ENCODE results near the gene NDE1.
A peak's percentile ranks its signal among the peaks of the same experiment; 100 is the strongest.
"Not testable (repeated sequence)": the region's sequence is repeated elsewhere in the genome, so short reads cannot be mapped to it uniquely, and the experiment has no call there.

Gene NDE1

DNA sequence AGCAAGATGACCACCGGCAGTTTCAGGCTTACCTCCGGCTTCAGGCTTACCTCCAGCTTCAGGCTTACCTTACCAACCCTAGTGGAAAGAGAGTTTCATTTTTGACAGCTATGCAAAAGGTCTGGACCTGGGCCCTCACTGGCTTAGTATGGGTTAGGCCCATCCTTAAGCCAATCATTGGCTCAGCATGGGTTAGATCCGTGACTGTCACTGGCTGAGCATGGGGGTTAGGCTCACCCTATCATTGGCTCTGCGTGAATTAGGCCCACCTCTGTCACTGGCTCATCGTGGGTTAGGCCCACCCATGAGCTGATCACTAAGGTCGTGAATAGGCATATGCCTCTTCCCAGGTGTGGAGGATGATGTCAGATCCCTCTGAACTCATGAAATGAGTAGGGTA, 8.1 kb downstream of the NDE1 start:
- Histone ChIP-seq H3K36me3 (ENCODE audit: control insufficient read depth, low read depth, low read length) (no peaks in the 10 kb centered on the region), H3K9ac (ENCODE audit: low read length) (no peak overlapping the region), H3K9me3 (ENCODE audit: control insufficient read depth, low read depth, low read length) (no peaks in the 10 kb centered on the region), H3K27ac (ENCODE audit: low read length) (no peak overlapping the region), H3K4me1 (ENCODE audit: control insufficient read depth, low read depth, low read length) (no peaks in the 10 kb centered on the region), H3K4me3 (ENCODE audit: low read length) (no peak overlapping the region), H3K27me3 (ENCODE audit: control insufficient read depth, insufficient read depth, low read length) (no peaks in the 10 kb centered on the region)

DNA sequence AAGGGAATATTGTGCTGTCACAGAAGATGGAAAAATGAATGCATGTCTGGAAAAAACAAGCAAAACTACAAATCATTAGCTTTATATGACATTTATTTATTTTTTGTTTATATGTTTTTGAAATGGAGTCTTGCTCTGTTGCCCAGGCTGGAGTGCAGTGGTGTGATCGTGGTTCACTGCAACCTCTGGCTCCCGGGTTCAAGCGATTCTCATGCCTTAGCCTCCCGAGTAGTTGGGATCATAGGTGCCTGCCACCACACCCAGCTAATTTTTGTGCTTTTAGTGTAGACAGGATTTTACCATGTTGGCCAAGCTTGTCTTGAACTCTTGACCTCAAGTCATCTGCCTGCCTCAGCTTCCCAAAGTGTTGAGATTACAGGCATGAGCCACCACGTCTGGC, 8.5 kb downstream of the NDE1 start:
- H3K4me3 ChIP-seq (ENCODE audit: low read length): no peak overlapping the region
- no peak overlapping the region for H3K27ac ChIP-seq (ENCODE audit: low read length)
- H3K27me3 ChIP-seq (ENCODE audit: control insufficient read depth, insufficient read depth, low read length): no peaks in the 10 kb centered on the region
- no peaks in the 10 kb centered on the region for H3K9me3 ChIP-seq (ENCODE audit: control insufficient read depth, low read depth, low read length)
- H3K36me3 ChIP-seq (ENCODE audit: control insufficient read depth, low read depth, low read length): no peaks in the 10 kb centered on the region
- H3K9ac ChIP-seq (ENCODE audit: low read length): no peak overlapping the region
- no peaks in the 10 kb centered on the region for H3K4me1 ChIP-seq (ENCODE audit: control insufficient read depth, low read depth, low read length)

DNA sequence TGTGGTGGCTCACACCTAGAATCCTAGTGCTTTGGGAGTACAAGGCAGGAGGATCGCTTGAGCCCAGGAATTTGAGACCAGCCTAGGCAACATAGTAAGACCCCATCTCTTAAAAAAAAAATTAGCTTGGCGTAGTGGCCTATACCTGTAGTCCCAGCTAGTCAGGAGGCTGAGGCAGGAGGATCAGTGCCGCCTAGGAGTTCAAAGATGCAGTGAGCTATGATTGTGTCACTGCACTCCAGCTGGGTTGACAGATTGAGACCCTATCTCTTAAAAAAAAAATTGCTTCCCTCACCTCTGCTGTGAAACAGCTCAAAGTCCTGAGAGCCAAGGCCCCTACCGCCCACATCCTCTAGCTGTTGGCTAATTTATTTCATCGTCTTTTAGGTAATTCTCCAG, 10.2 kb downstream of the NDE1 start:
- H3K27me3 ChIP-seq (ENCODE audit: control insufficient read depth, insufficient read depth, low read length): no peaks in the 10 kb centered on the region
- H3K27ac ChIP-seq (ENCODE audit: low read length): no peak overlapping the region
- no peak overlapping the region for H3K9ac ChIP-seq (ENCODE audit: low read length)
- no peaks in the 10 kb centered on the region for H3K9me3 ChIP-seq (ENCODE audit: control insufficient read depth, low read depth, low read length)
- H3K36me3 ChIP-seq (ENCODE audit: control insufficient read depth, low read depth, low read length): peaks cover 7% of the 10 kb centered on the region
- no peak overlapping the region for H3K4me3 ChIP-seq (ENCODE audit: low read length)
- no peaks in the 10 kb centered on the region for H3K4me1 ChIP-seq (ENCODE audit: control insufficient read depth, low read depth, low read length)

DNA sequence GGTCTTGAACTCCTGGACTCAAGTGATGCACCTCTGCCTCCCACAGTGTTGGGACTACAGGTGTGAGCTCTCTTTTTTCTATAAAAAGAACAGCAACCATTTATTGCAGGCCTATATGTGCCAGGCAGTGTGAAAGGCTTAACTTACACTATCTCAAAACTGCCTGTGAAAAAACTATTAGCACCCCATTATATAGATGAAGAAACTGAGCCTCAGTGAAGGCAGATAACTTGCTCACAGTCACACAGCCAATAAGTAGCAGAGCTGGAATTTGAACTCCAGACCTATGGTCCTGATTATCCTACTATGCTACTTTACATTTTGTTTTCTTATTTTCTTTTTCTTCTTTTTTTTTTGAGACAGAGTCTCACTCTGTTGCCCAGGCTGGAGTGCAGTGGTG, 15.1 kb downstream of the NDE1 start:
- H3K27me3 ChIP-seq (ENCODE audit: control insufficient read depth, insufficient read depth, low read length): no peaks in the 10 kb centered on the region
- no peak overlapping the region for H3K9ac ChIP-seq (ENCODE audit: low read length)
- no peak overlapping the region for H3K4me3 ChIP-seq (ENCODE audit: low read length)
- H3K27ac ChIP-seq (ENCODE audit: low read length): no peak overlapping the region
- no peaks in the 10 kb centered on the region for H3K4me1 ChIP-seq (ENCODE audit: control insufficient read depth, low read depth, low read length)
- peaks cover 24% of the 10 kb centered on the region for H3K36me3 ChIP-seq (ENCODE audit: control insufficient read depth, low read depth, low read length)
- no peaks in the 10 kb centered on the region for H3K9me3 ChIP-seq (ENCODE audit: control insufficient read depth, low read depth, low read length)

DNA sequence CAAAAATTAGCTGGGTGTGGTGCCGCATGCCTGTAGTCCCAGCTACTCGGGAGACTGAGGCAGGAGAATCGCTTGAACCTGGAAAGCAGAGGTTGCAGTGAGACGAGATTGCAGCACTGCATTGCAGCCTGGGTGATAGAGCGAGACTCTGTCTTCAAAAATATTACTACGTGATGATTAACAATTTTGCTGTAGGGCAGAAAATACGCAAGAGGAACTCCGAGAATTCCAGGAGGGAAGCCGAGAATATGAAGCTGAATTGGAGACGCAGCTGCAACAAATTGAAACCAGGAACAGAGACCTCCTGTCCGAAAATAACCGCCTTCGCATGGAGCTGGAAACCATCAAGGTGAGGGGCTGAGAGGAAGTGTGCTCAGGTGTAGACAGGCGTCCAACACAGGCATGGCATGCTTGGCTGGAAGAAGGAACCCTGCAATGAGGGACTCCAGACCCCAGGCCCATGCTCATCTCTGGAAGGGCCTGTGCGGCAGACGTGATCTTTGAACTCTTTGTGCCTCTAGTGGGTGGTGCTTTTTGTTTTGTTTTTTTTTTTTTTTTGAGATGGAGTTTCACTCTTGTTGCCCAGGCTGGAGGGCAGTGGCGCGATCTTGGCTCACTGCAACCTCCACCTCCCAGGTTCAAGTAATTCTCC, 17.2 kb downstream of the NDE1 start:
- no peaks in the 10 kb centered on the region for H3K9me3 ChIP-seq (ENCODE audit: control insufficient read depth, low read depth, low read length)
- H3K4me1 ChIP-seq (ENCODE audit: control insufficient read depth, low read depth, low read length): no peaks in the 10 kb centered on the region
- no peak overlapping the region for H3K4me3 ChIP-seq (ENCODE audit: low read length)
- peaks cover 28% of the 10 kb centered on the region for H3K36me3 ChIP-seq (ENCODE audit: control insufficient read depth, low read depth, low read length)
- H3K27me3 ChIP-seq (ENCODE audit: control insufficient read depth, insufficient read depth, low read length): no peaks in the 10 kb centered on the region
- H3K9ac ChIP-seq (ENCODE audit: low read length): no peak overlapping the region
- no peak overlapping the region for H3K27ac ChIP-seq (ENCODE audit: low read length)

DNA sequence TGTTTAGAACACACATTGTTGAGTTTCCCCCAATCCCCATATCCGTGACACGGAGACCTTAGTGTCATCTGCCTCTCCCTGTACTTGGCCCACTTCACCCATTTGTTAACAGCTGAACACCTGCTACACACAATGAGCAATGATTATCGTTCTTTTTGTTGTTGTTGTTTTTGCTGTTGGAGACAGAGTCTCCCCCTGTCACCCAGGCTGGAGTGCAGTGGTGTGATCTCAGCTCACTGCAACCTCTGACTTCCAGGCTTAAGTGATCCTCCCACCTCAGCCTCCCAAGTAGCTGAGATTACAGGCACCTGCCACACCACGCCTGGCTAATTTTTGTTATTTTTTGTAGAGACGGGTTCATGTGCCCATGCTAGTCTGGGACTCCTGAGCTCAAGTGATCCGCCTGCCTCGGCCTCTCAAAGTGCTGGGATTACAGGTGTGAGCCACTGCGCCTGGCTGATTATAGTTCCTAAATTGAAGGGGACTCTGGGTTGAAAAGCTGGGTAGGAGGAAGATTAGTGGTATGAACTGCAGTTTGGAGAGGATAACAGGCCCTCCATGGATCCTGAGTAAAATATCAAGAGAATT, 21.6 kb downstream of the NDE1 start:
- Histone ChIP-seq H3K27me3 (ENCODE audit: control insufficient read depth, insufficient read depth, low read length) (no peaks in the 10 kb centered on the region), H3K9me3 (ENCODE audit: control insufficient read depth, low read depth, low read length) (no peaks in the 10 kb centered on the region), H3K9ac (ENCODE audit: low read length) (no peak overlapping the region), H3K27ac (ENCODE audit: low read length) (no peak overlapping the region), H3K4me3 (ENCODE audit: low read length) (no peak overlapping the region), H3K4me1 (ENCODE audit: control insufficient read depth, low read depth, low read length) (no peaks in the 10 kb centered on the region), H3K36me3 (ENCODE audit: control insufficient read depth, low read depth, low read length) (peaks cover 18% of the 10 kb centered on the region)

DNA sequence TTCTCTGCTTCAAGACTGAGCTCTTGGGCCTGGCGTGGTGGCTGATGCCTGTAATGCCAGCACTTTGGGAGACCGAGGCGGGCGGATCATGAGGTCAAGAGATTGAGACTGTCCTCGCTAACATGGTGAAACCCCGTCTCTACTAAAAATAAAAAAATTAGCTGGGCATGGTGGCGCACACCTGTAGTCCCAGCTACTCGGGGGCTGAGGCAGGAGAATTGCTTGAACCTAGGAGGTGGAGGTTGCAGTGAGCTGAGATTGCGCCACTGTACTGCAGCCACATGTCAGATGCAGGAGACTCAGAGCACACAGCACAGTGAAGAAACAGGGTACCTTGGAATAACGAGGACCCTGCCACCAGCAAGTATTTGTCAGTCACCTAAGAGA, 22.1 kb downstream of the NDE1 start:
- H3K27ac ChIP-seq (ENCODE audit: low read length); H3K4me1 ChIP-seq (ENCODE audit: control insufficient read depth, low read depth, low read length); H3K27me3 ChIP-seq (ENCODE audit: control insufficient read depth, insufficient read depth, low read length); H3K4me3 ChIP-seq (ENCODE audit: low read length); H3K9ac ChIP-seq (ENCODE audit: low read length); H3K9me3 ChIP-seq (ENCODE audit: control insufficient read depth, low read depth, low read length): not testable (repeated sequence)
- H3K36me3 ChIP-seq (ENCODE audit: control insufficient read depth, low read depth, low read length): peaks cover 15% of the 10 kb centered on the region

DNA sequence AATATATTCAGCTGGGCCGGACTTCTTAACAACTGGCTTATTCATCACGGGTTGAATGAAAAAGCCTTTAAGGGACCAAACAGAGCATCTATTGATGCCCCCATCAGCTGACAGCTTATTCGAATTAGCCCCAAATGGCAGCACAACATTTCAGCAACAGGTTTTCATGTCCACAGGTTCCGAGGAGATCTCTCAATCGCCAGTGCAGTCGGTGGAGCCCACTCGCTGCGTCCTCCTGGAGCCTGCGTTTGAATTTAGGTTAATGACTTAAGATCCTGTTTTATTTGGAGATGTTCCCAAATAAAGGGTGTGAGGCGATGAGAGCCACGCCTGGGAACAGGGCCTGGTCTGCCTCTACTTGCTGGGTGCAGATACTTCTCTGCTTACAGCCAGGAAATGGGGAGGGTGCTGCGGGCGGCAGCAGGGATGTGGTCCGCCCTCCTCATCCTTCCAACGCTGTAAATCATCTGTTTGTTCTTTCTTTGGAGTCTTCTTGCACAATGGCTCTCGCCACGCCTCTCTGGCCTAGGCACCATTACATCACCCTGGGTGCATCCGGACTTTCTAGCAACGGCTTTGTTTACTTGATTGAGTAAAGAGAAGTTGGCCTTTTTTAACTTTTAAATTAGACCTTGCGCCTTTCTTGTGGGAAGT, 22.6 kb downstream of the NDE1 start:
- no peak overlapping the region for H3K27ac ChIP-seq (ENCODE audit: low read length)
- no peaks in the 10 kb centered on the region for H3K9me3 ChIP-seq (ENCODE audit: control insufficient read depth, low read depth, low read length)
- peaks cover 13% of the 10 kb centered on the region for H3K36me3 ChIP-seq (ENCODE audit: control insufficient read depth, low read depth, low read length)
- H3K9ac ChIP-seq (ENCODE audit: low read length): no peak overlapping the region
- no peak overlapping the region for H3K4me3 ChIP-seq (ENCODE audit: low read length)
- no peaks in the 10 kb centered on the region for H3K27me3 ChIP-seq (ENCODE audit: control insufficient read depth, insufficient read depth, low read length)
- H3K4me1 ChIP-seq (ENCODE audit: control insufficient read depth, low read depth, low read length): no peaks in the 10 kb centered on the region

DNA sequence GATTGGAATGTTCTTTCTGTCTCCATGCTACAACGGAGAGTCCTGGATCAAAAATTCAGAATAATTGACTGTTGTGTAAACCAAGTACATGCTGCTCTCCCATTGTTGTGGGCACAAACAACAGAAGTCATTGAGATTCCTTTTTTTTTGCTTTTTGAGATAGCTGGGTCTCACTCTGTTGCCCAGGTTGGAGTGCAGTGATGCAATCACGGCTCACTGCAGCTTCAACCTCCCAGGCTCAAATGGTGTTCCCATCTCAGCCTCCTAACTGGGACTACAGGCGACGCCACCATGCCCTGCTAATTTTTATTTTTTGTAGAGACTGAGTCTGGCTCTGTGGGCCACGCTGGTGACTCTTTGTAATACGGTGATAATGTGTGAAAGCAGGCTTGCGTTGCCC, 24.5 kb downstream of the NDE1 start:
- H3K27ac ChIP-seq (ENCODE audit: low read length): no peak overlapping the region
- H3K27me3 ChIP-seq (ENCODE audit: control insufficient read depth, insufficient read depth, low read length): no peaks in the 10 kb centered on the region
- no peak overlapping the region for H3K9ac ChIP-seq (ENCODE audit: low read length)
- H3K36me3 ChIP-seq (ENCODE audit: control insufficient read depth, low read depth, low read length): peaks cover 20% of the 10 kb centered on the region
- H3K4me1 ChIP-seq (ENCODE audit: control insufficient read depth, low read depth, low read length): no peaks in the 10 kb centered on the region
- H3K4me3 ChIP-seq (ENCODE audit: low read length): no peak overlapping the region
- H3K9me3 ChIP-seq (ENCODE audit: control insufficient read depth, low read depth, low read length): no peaks in the 10 kb centered on the region

DNA sequence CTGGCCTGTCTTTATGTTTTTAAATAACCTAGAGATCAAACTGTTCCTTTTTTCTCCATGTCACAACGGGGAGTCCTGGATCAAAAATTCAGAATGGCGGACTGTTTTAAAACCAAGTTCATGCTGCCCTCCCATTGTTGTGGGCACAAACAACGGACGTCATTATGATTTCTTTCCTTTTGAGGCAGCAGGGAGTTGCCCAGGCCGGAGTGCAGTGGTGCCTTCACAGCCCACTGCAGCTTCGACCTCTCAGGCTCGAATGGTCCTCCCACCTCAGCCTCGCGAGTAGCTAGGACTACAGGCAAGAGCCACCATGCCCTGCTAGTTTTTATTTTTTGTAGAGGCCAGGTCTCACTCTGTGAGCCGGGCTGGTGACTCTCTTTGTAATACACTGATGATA, 26.5 kb downstream of the NDE1 start:
- no peak overlapping the region for H3K9ac ChIP-seq (ENCODE audit: low read length)
- H3K36me3 ChIP-seq (ENCODE audit: control insufficient read depth, low read depth, low read length): peaks cover 24% of the 10 kb centered on the region
- no peak overlapping the region for H3K27ac ChIP-seq (ENCODE audit: low read length)
- no peaks in the 10 kb centered on the region for H3K9me3 ChIP-seq (ENCODE audit: control insufficient read depth, low read depth, low read length)
- no peaks in the 10 kb centered on the region for H3K4me1 ChIP-seq (ENCODE audit: control insufficient read depth, low read depth, low read length)
- no peaks in the 10 kb centered on the region for H3K27me3 ChIP-seq (ENCODE audit: control insufficient read depth, insufficient read depth, low read length)
- no peak overlapping the region for H3K4me3 ChIP-seq (ENCODE audit: low read length)

DNA sequence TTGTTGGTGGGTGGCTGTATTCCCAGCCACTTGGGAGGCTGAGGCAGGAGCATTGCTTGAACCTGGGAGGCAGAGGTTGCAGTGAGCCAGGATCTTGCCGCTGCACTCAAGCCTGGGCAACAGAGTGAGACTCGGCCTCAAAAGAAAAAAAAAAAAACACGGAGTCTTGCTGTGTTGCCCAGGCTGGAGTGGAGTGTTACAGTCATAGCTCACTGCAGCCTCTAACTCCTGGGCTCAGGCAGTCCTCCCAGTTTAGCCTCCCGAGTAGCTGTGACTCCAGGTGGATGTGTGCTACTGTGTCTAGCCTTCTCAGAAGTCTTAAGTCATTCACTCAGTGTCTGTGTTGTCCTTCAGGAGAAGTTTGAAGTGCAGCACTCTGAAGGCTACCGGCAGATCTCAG, 27.4 kb downstream of the NDE1 start:
- Histone ChIP-seq H3K9ac (ENCODE audit: low read length) (no peak overlapping the region), H3K27ac (ENCODE audit: low read length) (no peak overlapping the region), H3K36me3 (ENCODE audit: control insufficient read depth, low read depth, low read length) (peaks cover 23% of the 10 kb centered on the region), H3K9me3 (ENCODE audit: control insufficient read depth, low read depth, low read length) (no peaks in the 10 kb centered on the region), H3K27me3 (ENCODE audit: control insufficient read depth, insufficient read depth, low read length) (no peaks in the 10 kb centered on the region), H3K4me1 (ENCODE audit: control insufficient read depth, low read depth, low read length) (peaks cover 3% of the 10 kb centered on the region), H3K4me3 (ENCODE audit: low read length) (no peak overlapping the region)

DNA sequence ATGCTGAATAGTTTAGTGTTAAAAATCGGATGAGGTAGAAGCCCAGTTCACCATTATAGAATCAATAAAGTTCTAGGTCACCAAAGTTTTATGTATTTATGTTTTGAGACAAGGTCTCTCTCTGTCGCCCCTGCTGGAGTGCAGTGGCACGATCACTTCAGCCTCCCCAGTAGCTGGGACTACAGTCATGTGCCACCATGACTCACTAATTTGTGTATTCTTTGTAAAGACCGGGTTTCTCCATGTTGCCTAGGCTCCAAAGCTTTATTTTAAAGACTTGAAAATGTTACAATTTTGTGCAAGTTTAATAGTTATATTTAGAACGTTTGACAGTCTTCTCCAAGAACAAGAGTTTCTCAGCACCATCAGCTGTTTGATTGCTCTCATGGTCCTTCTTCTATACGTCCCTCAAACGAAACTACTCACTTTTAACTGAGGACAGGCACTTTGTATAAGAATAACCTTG, 32.1 kb downstream of the NDE1 start:
- peak overlapping the region; percentile 75 for H3K27ac ChIP-seq (ENCODE audit: low read length)
- H3K4me3 ChIP-seq (ENCODE audit: low read length): no peak overlapping the region
- H3K9me3 ChIP-seq (ENCODE audit: control insufficient read depth, low read depth, low read length): no peaks in the 10 kb centered on the region
- no peak overlapping the region for H3K9ac ChIP-seq (ENCODE audit: low read length)
- H3K4me1 ChIP-seq (ENCODE audit: control insufficient read depth, low read depth, low read length): peaks cover 3% of the 10 kb centered on the region
- peaks cover 30% of the 10 kb centered on the region for H3K36me3 ChIP-seq (ENCODE audit: control insufficient read depth, low read depth, low read length)
- H3K27me3 ChIP-seq (ENCODE audit: control insufficient read depth, insufficient read depth, low read length): no peaks in the 10 kb centered on the region
